Endothelial cell of umbilical vein (primary cell): ENCODE measurements around the gene SLC25A46.

ENCODE experiments used
- CTCF ChIP-seq, 2 donors: IDR thresholded peaks; 1 replicate in 1 of 2; 2 replicates in 1 of 2; pipeline ENCODE4 v1.5.1; 2011; ENCODE audit warnings: low read length in 2 of 2, mild to moderate bottlenecking in 2 of 2, moderate library complexity in 2 of 2, control low read depth in 1 of 2, inconsistent platforms in 1 of 2, low read depth in 1 of 2; ENCODE audit not compliant: insufficient read depth in 1 of 2; ENCODE audit errors: extremely low read depth in 1 of 2
- EZH2 ChIP-seq: IDR thresholded peaks from 2 replicates; pipeline ENCODE4 v1.6.1; 2012; ENCODE audit warnings: borderline replicate concordance, low read depth, mild to moderate bottlenecking, moderate library complexity, low read length, inconsistent platforms; ENCODE audit not compliant: severe bottlenecking
- FOS ChIP-seq: IDR thresholded peaks from 2 replicates; pipeline ENCODE4 v1.6.1; 2011; ENCODE audit warnings: mild to moderate bottlenecking, low read length, moderate library complexity, borderline replicate concordance; ENCODE audit not compliant: insufficient read depth
- GATA2 ChIP-seq: IDR thresholded peaks from 2 replicates; pipeline ENCODE4 v1.7.0; 2011; ENCODE audit warnings: low read depth, mild to moderate bottlenecking, moderate library complexity, mixed read lengths, low read length; ENCODE audit not compliant: insufficient read length, insufficient read depth
- JUN ChIP-seq: IDR thresholded peaks from 2 replicates; pipeline ENCODE4 v1.6.1; 2011; ENCODE audit warnings: borderline replicate concordance, low read depth; ENCODE audit not compliant: insufficient read length, insufficient read depth
- MAX ChIP-seq: IDR thresholded peaks from 2 replicates; pipeline ENCODE4 v1.6.1; 2011; ENCODE audit not compliant: insufficient read depth, insufficient read length
- MYC ChIP-seq: IDR thresholded peaks from one replicate; pipeline ENCODE4 v1.6.1; 2011; ENCODE audit warnings: mild to moderate bottlenecking, low read depth, low read length
- POLR2A ChIP-seq: IDR thresholded peaks from 2 replicates; pipeline ENCODE4 v1.6.1; 2012; ENCODE audit warnings: low read depth, mild to moderate bottlenecking, control low read depth, low read length
- POLR2AphosphoS5 ChIP-seq: IDR thresholded peaks from 2 replicates; pipeline ENCODE4 v1.6.1; 2012; ENCODE audit warnings: low read depth, mild to moderate bottlenecking, control low read depth, low read length, moderate library complexity; ENCODE audit not compliant: insufficient read depth

DNA sequence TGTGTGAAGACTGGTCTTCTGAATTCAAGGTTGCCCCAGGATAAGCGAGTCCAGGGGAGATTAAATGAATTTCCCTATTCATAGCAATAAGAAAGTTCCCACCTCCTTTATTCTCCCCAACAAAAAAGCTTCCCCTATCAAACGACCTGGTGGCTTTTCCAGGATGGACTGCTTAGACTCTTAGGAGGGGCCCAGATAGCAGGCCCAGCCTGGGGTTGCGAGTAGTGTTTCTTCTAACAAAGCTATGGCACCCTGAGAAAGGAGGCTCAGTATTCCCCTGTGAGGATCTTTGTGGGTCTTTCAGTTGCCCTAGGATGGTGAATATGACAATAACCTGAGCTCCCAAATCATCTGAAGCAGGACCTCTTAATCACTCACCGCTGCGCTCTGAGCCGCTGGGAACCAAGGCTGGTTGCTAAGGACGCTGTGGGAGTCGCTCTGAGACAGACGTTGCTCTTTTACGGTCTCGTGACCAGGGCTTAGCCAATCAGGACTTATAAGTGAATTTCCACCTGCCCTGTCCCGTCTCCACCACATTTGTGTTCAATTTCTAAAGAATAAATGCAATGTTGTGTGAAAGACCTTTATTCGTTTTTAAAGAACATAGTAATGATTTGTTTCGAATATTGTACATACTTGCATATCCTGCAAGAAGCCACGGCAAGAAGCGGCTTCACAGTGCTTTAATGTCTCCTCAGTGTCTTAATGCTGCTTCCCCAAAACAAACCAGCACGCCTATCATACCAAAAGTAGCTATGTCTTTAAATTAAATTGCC is 12.4 kb upstream of the SLC25A46 start, which contains the start of gene TMEM232:
- TF ChIP-seq CTCF (IDR thresholded peaks at IDR 0.05; ENCODE audit: extremely low read depth in 1 of 2, insufficient read depth in 1 of 2, low read depth in 1 of 2, low read length in 2 of 2) (no peak), EZH2 (no peak), MAX (peak; percentile 50), POLR2AphosphoS5 (no peak), POLR2A (no peak), JUN (no peak), MYC (no peak), GATA2 (no peak), FOS (no peak)
